ENCODE data around the gene MLLT6. TPM values are rescaled to one million over a fixed set of nuclear protein-coding genes. Genes with fewer than 3 reads are reported as not detected.

Gene MLLT6
- total and polyA plus RNA-seq, 9 donors: 52.3 to 278 (median 170) TPM

GRCh38 chr17:38729368-38729885 lies 24.4 kb downstream of the MLLT6 start:
- Histone ChIP-seq H3K27me3 (no peaks in the 10 kb centered on the region), H3K4me1 (ENCODE audit: insufficient read depth) (peaks cover 5% of the 10 kb centered on the region), H3K36me3 (no peaks in the 10 kb centered on the region), H3K4me3 (peak overlapping the region; percentile 42), H3K27ac (peak overlapping the region; percentile 70 to 74), H3K9me3 (no peaks in the 10 kb centered on the region)
- intact Hi-C loops (cut with DNase I): no loop called here
- WGBS, 3 donors: 16 to 20% (median 19%) methylated on average over 14 of the region's 14 CpGs
- DNase-seq: no peak
- TF ChIP-seq POLR2A (IDR thresholded peaks at IDR 0.05) (no peak), EP300 (IDR thresholded peaks at IDR 0.05) (no peak), CTCF (IDR thresholded peaks at IDR 0.05) (no peak)

GRCh38 chr17:38729886-38730525 lies 24.9 kb downstream of the MLLT6 start, which contains the start of gene CISD3:
TSS of gene CISD3 (plus strand) at chr17:38730341. CDS start at chr17:38730359, 18 bp downstream.
- peak; percentile 83 to 90 (median 88) for DNase-seq
- peaks cover 6% of the 10 kb centered on the region for H3K4me1 ChIP-seq (ENCODE audit: insufficient read depth)
- H3K4me3 ChIP-seq: peak within 1 kb of the TSS; percentile 42
- peak; percentile 47 to 98 (median 97) for TF ChIP-seq CTCF (IDR thresholded peaks at IDR 0.05)
- peak; percentile 19 for TF ChIP-seq POLR2A (IDR thresholded peaks at IDR 0.05)
- no peak for TF ChIP-seq EP300 (IDR thresholded peaks at IDR 0.05)
- H3K36me3 ChIP-seq: no peaks in the 10 kb centered on the region
- no peaks in the 10 kb centered on the region for H3K27me3 ChIP-seq
- no peaks in the 10 kb centered on the region for H3K9me3 ChIP-seq
- intact Hi-C loops (cut with DNase I): loop anchor here in 1 of 4 donors (5.0 kb wide), 1 partner anchor 38 kb away; no protein-coding TSS in a partner anchor
- 0 to 1% (median 0%) methylated on average over 36 to 92 of the region's 92 CpGs for WGBS, 3 donors
- peak within 1 kb of the TSS; percentile 70 to 74 for H3K27ac ChIP-seq

- H3K4me1 ChIP-seq (ENCODE audit: insufficient read depth): peaks cover 8% of the 10 kb centered on the region
- 13 to 15% (median 15%) methylated on average over 27 of the region's 27 CpGs for WGBS, 3 donors
- intact Hi-C loops (cut with DNase I): loop anchor here in 1 of 4 donors (5.0 kb wide), 1 partner anchor 38 kb away; no protein-coding TSS in a partner anchor
- peak overlapping the region; percentile 42 for H3K4me3 ChIP-seq
- TF ChIP-seq POLR2A (IDR thresholded peaks at IDR 0.05): no peak
- TF ChIP-seq CTCF (IDR thresholded peaks at IDR 0.05): no peak
- TF ChIP-seq EP300 (IDR thresholded peaks at IDR 0.05): no peak
- H3K27ac ChIP-seq: peak overlapping the region; percentile 70 to 74
- H3K27me3 ChIP-seq: no peaks in the 10 kb centered on the region
- no peaks in the 10 kb centered on the region for H3K9me3 ChIP-seq
- DNase-seq: peak; percentile 77 to 88 (median 80)
- no peaks in the 10 kb centered on the region for H3K36me3 ChIP-seq
Observed at GRCh38 chr17:38730526-38731379, 25.7 kb downstream of the MLLT6 start.

GRCh38 chr17:38731526-38732294 lies 26.6 kb downstream of the MLLT6 start:
- intact Hi-C loops (cut with DNase I): loop anchor here in 1 of 4 donors (5.0 kb wide), 1 partner anchor 39 kb away; no protein-coding TSS in a partner anchor
- 80 to 84% (median 83%) methylated on average over 8 of the region's 8 CpGs for WGBS, 3 donors
- no peak overlapping the region for H3K4me3 ChIP-seq
- H3K9me3 ChIP-seq: no peaks in the 10 kb centered on the region
- peaks cover 8% of the 10 kb centered on the region for H3K4me1 ChIP-seq (ENCODE audit: insufficient read depth)
- TF ChIP-seq CTCF (IDR thresholded peaks at IDR 0.05) (no peak), EP300 (IDR thresholded peaks at IDR 0.05) (no peak), POLR2A (IDR thresholded peaks at IDR 0.05) (no peak)
- H3K27ac ChIP-seq: peak overlapping the region in 1 of 2 donors; percentile 70
- DNase-seq: peak in 1 of 5 donors; percentile 55
- H3K36me3 ChIP-seq: no peaks in the 10 kb centered on the region
- H3K27me3 ChIP-seq: no peaks in the 10 kb centered on the region

Data from ovary (tissue), 9 donors.